GM23338 (cell line): ENCODE measurements around the gene B3GNT3. TPM values are rescaled to one million over a fixed set of nuclear protein-coding genes. Genes with fewer than 3 reads are reported as not detected.

ENCODE experiments used
- ATAC-seq: fragments of 200-7000 bp; cut with Tn5 transposase; 3 replicates; pipeline ENCODE4 v1.9.1; 2020
- DNase-seq: peaks from one replicate; pipeline ENCODE4 v3.0.0-alpha.2; 2015; ENCODE audit warnings: low spot score
- H2AFZ ChIP-seq: fragments of 200-600 bp; sonication (generic); 2 replicates; pipeline ENCODE4 v1.8.0; 2016; ENCODE audit warnings: antibody characterized with exemption, mild to moderate bottlenecking, moderate library complexity
- H3F3A ChIP-seq: fragments of 200-600 bp; sonication (generic); replicated peaks from 2 replicates; pipeline ENCODE4 v1.8.0; 2017; ENCODE audit warnings: antibody characterized with exemption, mixed run types, low read depth
- H3K27ac ChIP-seq: fragments of 200-600 bp; sonication (generic); 2 replicates; pipeline ENCODE4 v1.6.1; 2016; ENCODE audit warnings: low read depth
- H3K27me3 ChIP-seq: fragments of 200-600 bp; sonication (generic); 2 replicates; pipeline ENCODE4 v1.8.0; 2016; ENCODE audit warnings: mild to moderate bottlenecking, mixed run types, moderate library complexity; ENCODE audit not compliant: insufficient read depth
- H3K36me3 ChIP-seq: fragments of 200-600 bp; sonication (generic); 2 replicates; pipeline ENCODE4 v1.8.0; 2016; ENCODE audit warnings: mild to moderate bottlenecking; ENCODE audit not compliant: insufficient read depth
- H3K4me1 ChIP-seq: fragments of 200-600 bp; sonication (generic); 2 replicates; pipeline ENCODE4 v1.8.0; 2016; ENCODE audit warnings: mild to moderate bottlenecking, moderate library complexity; ENCODE audit not compliant: insufficient read depth
- H3K4me2 ChIP-seq: fragments of 200-600 bp; sonication (generic); 2 replicates; pipeline ENCODE4 v1.7.1; 2017; ENCODE audit warnings: mixed run types
- H3K4me3 ChIP-seq: fragments of 200-600 bp; sonication (generic); 2 replicates; pipeline ENCODE4 v1.6.1; 2016; ENCODE audit warnings: mixed run types
- H3K79me2 ChIP-seq: fragments of 200-600 bp; sonication (generic); replicated peaks from 2 replicates; pipeline ENCODE4 v1.8.0; 2017; ENCODE audit warnings: mild to moderate bottlenecking; ENCODE audit not compliant: insufficient read depth
- H3K9me2 ChIP-seq: fragments of 200-600 bp; sonication (generic); 2 replicates; pipeline ENCODE4 v1.8.0; 2017; ENCODE audit not compliant: insufficient read depth
- H4K20me1 ChIP-seq: fragments of 200-600 bp; sonication (generic); replicated peaks from 2 replicates; pipeline ENCODE4 v1.8.0; 2017; ENCODE audit warnings: mild to moderate bottlenecking; ENCODE audit not compliant: insufficient read depth
- H3K27ac Mint-ChIP-seq: 2 replicates; pipeline ENCODE4 v1.8.0; 2020; ENCODE audit warnings: inconsistent platforms, mild to moderate bottlenecking, moderate library complexity, mixed read lengths
- H3K27me3 Mint-ChIP-seq: 3 replicates; pipeline ENCODE4 v1.8.0; 2022; ENCODE audit warnings: low read depth, mild to moderate bottlenecking, moderate library complexity, mixed read lengths, inconsistent platforms; ENCODE audit not compliant: insufficient read depth, poor library complexity
- H3K36me3 Mint-ChIP-seq: 3 replicates; pipeline ENCODE4 v1.8.0; 2021; ENCODE audit warnings: low read depth, mild to moderate bottlenecking, inconsistent platforms, moderate library complexity, mixed read lengths
- H3K4me1 Mint-ChIP-seq: 3 replicates; pipeline ENCODE4 v1.8.0; 2020; ENCODE audit warnings: mild to moderate bottlenecking, inconsistent platforms, mixed read lengths
- H3K4me3 Mint-ChIP-seq: 3 replicates; pipeline ENCODE4 v1.8.0; 2021; ENCODE audit warnings: moderate library complexity, mild to moderate bottlenecking, inconsistent platforms, mixed read lengths
- H3K9me3 Mint-ChIP-seq: 3 replicates; pipeline ENCODE4 v1.8.0; 2020; ENCODE audit warnings: moderate library complexity, mild to moderate bottlenecking, inconsistent platforms, mixed read lengths
- CREB1 ChIP-seq: fragments of 250-450 bp; sonication (Bioruptor Pico); IDR thresholded peaks from 2 replicates; pipeline ENCODE4 v1.5.0; 2020; ENCODE audit warnings: low read depth, mild to moderate bottlenecking, moderate library complexity
- CTCF ChIP-seq, 2 experiments: fragments of 200-600 bp in 1 of 2; sonication (generic) in 1 of 2; conservative IDR thresholded peaks; 2 replicates each; pipeline versions ENCODE4 v1.5.1 to v1.6.1; 2016 to 2017; ENCODE audit warnings: antibody characterized with exemption in 2 of 2, low read depth in 2 of 2, mild to moderate bottlenecking in 2 of 2, moderate library complexity in 1 of 2
- ETS1 ChIP-seq: IDR thresholded peaks from 2 replicates; pipeline ENCODE4 v1.6.1; 2016; ENCODE audit warnings: antibody characterized with exemption
- EZH2 ChIP-seq: fragments of 200-600 bp; sonication (generic); IDR thresholded peaks from one replicate; pipeline ENCODE4 v1.8.0; 2017; ENCODE audit warnings: antibody characterized with exemption, mild to moderate bottlenecking, low read depth; ENCODE audit not compliant: unreplicated experiment
- EZH2phosphoT487 ChIP-seq: fragments of 200-600 bp; sonication (generic); IDR thresholded peaks from one replicate; pipeline ENCODE4 v1.8.1; 2018; ENCODE audit warnings: antibody characterized with exemption; ENCODE audit not compliant: unreplicated experiment
- JUNB ChIP-seq: IDR thresholded peaks from one replicate; pipeline ENCODE4 v1.6.1; 2016; ENCODE audit warnings: antibody characterized with exemption; ENCODE audit not compliant: unreplicated experiment
- POLR2AphosphoS5 ChIP-seq: IDR thresholded peaks from 2 replicates; pipeline ENCODE4 v1.6.1; 2016; ENCODE audit warnings: antibody characterized with exemption, low read depth
- REST ChIP-seq: IDR thresholded peaks from one replicate; pipeline ENCODE4 v1.6.1; 2018; ENCODE audit warnings: antibody characterized with exemption; ENCODE audit not compliant: unreplicated experiment
- ZNF462 ChIP-seq: fragments of 250-450 bp; sonication (Bioruptor Pico); IDR thresholded peaks from 2 replicates; pipeline ENCODE4 v1.5.0; 2020; ENCODE audit warnings: mild to moderate bottlenecking, moderate library complexity
- polyA plus RNA-seq: library from polyadenylated mRNA; unstranded; fragments of >200 nt; fragmentation: Nextera tagmentation; extraction: Ambion mirVana; gene quantifications from 2 replicates; pipeline ENCODE4 v1.2.1, GENCODE V29; 2016
- total RNA-seq: library from RNA; depleted of rRNA; stranded (reverse); fragments of >200 nt; shearing (Covaris generic); gene quantifications from 2 replicates; pipeline ENCODE4 v1.2.3, GENCODE V29; 2014

Gene B3GNT3
- total and polyA plus RNA-seq, 2 experiments from 2014 or later = 0.99 to 1.9 TPM

- TF ChIP-seq ZNF462 (CRISPR knock-in tag) (no peak), JUNB (no peak), ETS1 (no peak), CTCF (conservative IDR thresholded peaks at IDR 0.05; ENCODE audit: low read depth in 2 of 2) (no peak)
These were observed 22.9 kb downstream of the B3GNT3 start (continued) for GRCh38 chr19:17817668-17818363.

GRCh38 chr19:17821190-17821589 lies 26.3 kb downstream of the B3GNT3 start, which contains the start of gene INSL3:
TSS of gene INSL3 (minus strand) at chr19:17821519. CDS start at chr19:17821506, 13 bp downstream.
- Mint-ChIP-seq H3K27ac (no peak within 1 kb of the TSS), H3K4me1 (no peaks in the 10 kb centered on the region), H3K27me3 (peaks cover 16% of the 10 kb centered on the region), H3K36me3 (no peaks in the 10 kb centered on the region), H3K9me3 (no peaks in the 10 kb centered on the region), H3K4me3 (no peak within 1 kb of the TSS)
- Histone ChIP-seq H3K27me3 (no peaks in the 10 kb centered on the region), H3K4me1 (no peaks in the 10 kb centered on the region), H4K20me1 (no peaks in the 10 kb centered on the region), H3K4me3 (no peak within 1 kb of the TSS), H3K79me2 (no peaks in the 10 kb centered on the region), H3K27ac (no peak within 1 kb of the TSS), H2AFZ (no peak within 1 kb of the TSS), H3K9me2 (no peaks in the 10 kb centered on the region), H3F3A (no peaks in the 10 kb centered on the region), H3K4me2 (no peak within 1 kb of the TSS), H3K36me3 (no peaks in the 10 kb centered on the region)
- ATAC-seq (no peak), DNase-seq (no peak)
- TF ChIP-seq ETS1 = no peak
- TF ChIP-seq REST = no peak
- no peak for TF ChIP-seq POLR2AphosphoS5
- TF ChIP-seq CREB1 (CRISPR knock-in tag) = no peak
- TF ChIP-seq EZH2 = no peak
- no peak for TF ChIP-seq EZH2phosphoT487
